K562 (cell line): ENCODE data around the gene RUNX1. TPM values are rescaled to one million over a fixed set of nuclear protein-coding genes. Genes with fewer than 3 reads are reported as not detected.
A peak's percentile ranks its signal among the peaks of the same experiment; 100 is the strongest.

ENCODE experiments used
- ARID1B ChIP-seq: fragments of 450-650 bp; IDR thresholded peaks from 2 replicates; pipeline ENCODE4 v1.6.1; 2016; ENCODE audit warnings: antibody characterized with exemption, mild to moderate bottlenecking, inconsistent platforms
- CREBBP ChIP-seq: IDR thresholded peaks from one replicate; pipeline ENCODE4 v1.6.1; 2012; ENCODE audit warnings: low read depth, mild to moderate bottlenecking, control low read depth, inconsistent platforms, low read length
- DMBX1 ChIP-seq: fragments of 250-450 bp; sonication (Bioruptor Pico); IDR thresholded peaks from 2 replicates; pipeline ENCODE4 v1.8.0; 2022; ENCODE audit warnings: inconsistent platforms, mild to moderate bottlenecking, moderate library complexity, borderline replicate concordance
- MEF2A ChIP-seq: IDR thresholded peaks from 2 replicates; pipeline ENCODE4 v1.6.1; 2011; ENCODE audit warnings: low read depth, mild to moderate bottlenecking, low read length, moderate library complexity; ENCODE audit not compliant: control insufficient read depth
- POLR2AphosphoS2 ChIP-seq: IDR thresholded peaks from 2 replicates; pipeline ENCODE4 v1.6.1; 2012; ENCODE audit warnings: low read length, improper control_type of control experiment
- SAP30 ChIP-seq: fragments of 200-600 bp; sonication (generic); IDR thresholded peaks from 2 replicates; pipeline ENCODE4 v1.6.1; 2012; ENCODE audit warnings: borderline replicate concordance, low read depth, mild to moderate bottlenecking, moderate library complexity, low read length, control low read depth, inconsistent platforms; ENCODE audit not compliant: insufficient read depth, poor library complexity, severe bottlenecking
- SMARCE1 ChIP-seq: fragments of 450-650 bp; IDR thresholded peaks from 2 replicates; pipeline ENCODE4 v1.7.1; 2016; ENCODE audit warnings: mild to moderate bottlenecking
- SRSF7 ChIP-seq: fragments of 200-400 bp; formaldehyde crosslinking; optimal IDR thresholded peaks from 2 replicates; pipeline ENCODE3; 2017; ENCODE audit warnings: mild to moderate bottlenecking, low read depth, low read length
- TCFL5 ChIP-seq: fragments of 250-450 bp; sonication (Bioruptor Pico); conservative IDR thresholded peaks from 2 replicates; pipeline ENCODE4 v1.6.1; 2021; ENCODE audit warnings: mild to moderate bottlenecking, moderate library complexity, matching md5 sums
- TFAM ChIP-seq: fragments of 250-450 bp; sonication (Bioruptor Pico); conservative IDR thresholded peaks from 2 replicates; pipeline ENCODE4 v1.5.0; 2021; ENCODE audit warnings: mild to moderate bottlenecking, moderate library complexity
- TRIM24 ChIP-seq, 2 experiments: fragments of 450-650 bp; IDR thresholded peaks; 2 replicates each; pipeline ENCODE4 v1.6.1; 2016
- ZNF263 ChIP-seq: sonication (generic); formaldehyde crosslinking; IDR thresholded peaks from 2 replicates; pipeline ENCODE4 v1.8.0; 2022; ENCODE audit warnings: mild to moderate bottlenecking, missing genetic modification reagents, borderline replicate concordance
- ZSCAN29 ChIP-seq: fragments of 450-650 bp; IDR thresholded peaks from 2 replicates; pipeline ENCODE4 v1.6.1; 2017
- polyA plus RNA-seq, 8 experiments: library from polyadenylated mRNA; depleted of rRNA in 4 of 8; stranded (reverse) in 5 of 8; unstranded in 3 of 8; fragments of >200 nt; fragmentation: Nextera tagmentation in 2 of 8; fragmentation: Illumina TruSeq in 1 of 8; extraction: Ambion mirVana in 2 of 8; extraction: Trizol in 1 of 8; gene quantifications; 2 replicates each; pipeline versions ENCODE4 v1.2.1 to v1.2.3, GENCODE V29; 2011 to 2014; ENCODE audit warnings: inconsistent platforms in 1 of 8, missing spikeins in 1 of 8
- total RNA-seq, 7 experiments: library from RNA; depleted of rRNA in 6 of 7; stranded (reverse); fragments of >200 nt in 6 of 7; fragmentation: Illumina TruSeq in 2 of 7; extraction: Trizol in 2 of 7; gene quantifications; 2 replicates each; pipeline versions ENCODE4 v1.2.1 to v1.2.3, GENCODE V29; 2011 to 2021; ENCODE audit warnings: low replicate concordance in 1 of 7
- TF ChIP-seq, protein P1 (sequence below): fragments of 250-450 bp; sonication (Bioruptor Pico); IDR thresholded peaks from 2 replicates; pipeline ENCODE4 v1.8.0; 2021; ENCODE audit warnings: mild to moderate bottlenecking, moderate library complexity
- TF ChIP-seq, protein P2 (sequence below): fragments of 450-650 bp; conservative IDR thresholded peaks from 2 replicates; pipeline ENCODE4 v1.6.1; 2016; ENCODE audit warnings: missing genetic modification characterization, low read depth, mild to moderate bottlenecking, control low read depth, missing compliant biosample characterization
- TF ChIP-seq, protein P3 (sequence below): fragments of 250-450 bp; sonication (Bioruptor Pico); IDR thresholded peaks from 2 replicates; pipeline ENCODE4 v1.8.0; 2021; ENCODE audit warnings: borderline replicate concordance, mild to moderate bottlenecking, moderate library complexity; ENCODE audit not compliant: poor library complexity, severe bottlenecking
- TF ChIP-seq, protein P4 (sequence below): sonication (generic); formaldehyde crosslinking; IDR thresholded peaks from 2 replicates; pipeline ENCODE4 v1.8.1; 2023; ENCODE audit warnings: mild to moderate bottlenecking, missing genetic modification reagents
- TF ChIP-seq, protein P5 (sequence below): fragments of 450-650 bp; IDR thresholded peaks from 2 replicates; pipeline ENCODE4 v1.6.1; 2016

Gene RUNX1
- total and polyA plus RNA-seq, 9 of the 15 experiments (the other 6 are each of a cell fraction or from before 2014, with no cell fraction given) = 2.2 to 68.6 (median 17.8) TPM

DNA sequence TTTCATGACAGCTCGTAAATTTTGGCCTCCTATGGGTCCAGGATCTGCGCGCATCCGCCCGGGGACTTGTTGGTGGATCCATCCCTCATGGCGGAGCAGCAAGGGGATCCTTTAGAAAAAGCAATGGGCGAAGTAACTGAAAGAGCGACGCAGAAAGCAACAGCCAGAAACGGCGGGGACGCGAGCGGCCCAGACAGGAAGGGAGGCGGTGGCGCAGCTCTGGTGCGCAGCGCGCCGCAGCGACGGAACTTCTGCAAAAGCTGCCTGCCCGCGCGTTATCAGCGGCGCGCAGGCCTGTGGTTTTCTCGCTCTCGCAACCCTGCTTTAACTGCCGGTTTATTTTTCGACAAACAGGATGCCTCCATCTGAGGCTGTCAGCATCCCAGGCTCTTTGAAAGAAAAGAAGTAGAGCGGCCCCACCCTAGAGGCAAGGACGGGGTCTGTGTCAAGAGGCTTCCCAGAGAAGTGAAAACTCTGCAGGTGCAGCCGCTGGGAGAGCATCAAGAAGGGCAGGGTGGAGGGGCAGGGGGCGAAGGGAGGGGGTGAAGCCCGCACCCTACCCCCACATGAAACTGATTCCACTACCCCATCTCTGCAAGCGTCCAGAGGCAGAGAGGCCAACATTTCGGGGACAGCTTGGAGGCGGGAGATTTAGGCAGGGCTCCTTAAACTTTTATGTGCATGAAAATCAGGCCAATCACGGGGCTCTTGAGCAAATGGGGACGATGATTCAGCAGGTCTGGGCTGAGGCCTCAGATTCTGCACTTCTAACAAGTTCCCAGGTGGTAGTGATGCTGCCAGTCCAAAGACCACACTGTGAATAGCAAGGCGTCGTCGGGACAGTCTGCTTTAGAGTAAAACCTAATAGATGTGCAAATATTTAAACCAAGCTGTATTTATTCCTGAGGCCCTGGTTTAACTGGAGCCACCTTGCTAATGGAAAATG is 22.2 kb downstream of the RUNX1 start (continued):
- TF ChIP-seq ZSCAN29 (peak; percentile 86), SAP30 (no peak), TFAM (CRISPR knock-in tag) (no peak), SRSF7 (no peak), POLR2AphosphoS2 (no peak), ARID1B (peak; percentile 99), TCFL5 (CRISPR knock-in tag) (no peak), TRIM24 (IDR thresholded peaks at IDR 0.05) (peak; percentile 83 to 91), ZNF263 (CRISPR knock-in tag) (no peak), CREBBP (no peak), DMBX1 (CRISPR knock-in tag) (peak; percentile 47; the same call in 1 of the 2 replicates), SMARCE1 (peak; percentile 96), MEF2A (peak; percentile 68)
- TF ChIP-seq, protein P1, sequence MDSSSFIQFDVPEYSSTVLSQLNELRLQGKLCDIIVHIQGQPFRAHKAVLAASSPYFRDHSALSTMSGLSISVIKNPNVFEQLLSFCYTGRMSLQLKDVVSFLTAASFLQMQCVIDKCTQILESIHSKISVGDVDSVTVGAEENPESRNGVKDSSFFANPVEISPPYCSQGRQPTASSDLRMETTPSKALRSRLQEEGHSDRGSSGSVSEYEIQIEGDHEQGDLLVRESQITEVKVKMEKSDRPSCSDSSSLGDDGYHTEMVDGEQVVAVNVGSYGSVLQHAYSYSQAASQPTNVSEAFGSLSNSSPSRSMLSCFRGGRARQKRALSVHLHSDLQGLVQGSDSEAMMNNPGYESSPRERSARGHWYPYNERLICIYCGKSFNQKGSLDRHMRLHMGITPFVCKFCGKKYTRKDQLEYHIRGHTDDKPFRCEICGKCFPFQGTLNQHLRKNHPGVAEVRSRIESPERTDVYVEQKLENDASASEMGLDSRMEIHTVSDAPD (CRISPR knock-in tag) = no peak
- TF ChIP-seq, protein P2, sequence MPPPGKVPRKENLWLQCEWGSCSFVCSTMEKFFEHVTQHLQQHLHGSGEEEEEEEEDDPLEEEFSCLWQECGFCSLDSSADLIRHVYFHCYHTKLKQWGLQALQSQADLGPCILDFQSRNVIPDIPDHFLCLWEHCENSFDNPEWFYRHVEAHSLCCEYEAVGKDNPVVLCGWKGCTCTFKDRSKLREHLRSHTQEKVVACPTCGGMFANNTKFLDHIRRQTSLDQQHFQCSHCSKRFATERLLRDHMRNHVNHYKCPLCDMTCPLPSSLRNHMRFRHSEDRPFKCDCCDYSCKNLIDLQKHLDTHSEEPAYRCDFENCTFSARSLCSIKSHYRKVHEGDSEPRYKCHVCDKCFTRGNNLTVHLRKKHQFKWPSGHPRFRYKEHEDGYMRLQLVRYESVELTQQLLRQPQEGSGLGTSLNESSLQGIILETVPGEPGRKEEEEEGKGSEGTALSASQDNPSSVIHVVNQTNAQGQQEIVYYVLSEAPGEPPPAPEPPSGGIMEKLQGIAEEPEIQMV (tag) = no peak
- TF ChIP-seq, protein P3, sequence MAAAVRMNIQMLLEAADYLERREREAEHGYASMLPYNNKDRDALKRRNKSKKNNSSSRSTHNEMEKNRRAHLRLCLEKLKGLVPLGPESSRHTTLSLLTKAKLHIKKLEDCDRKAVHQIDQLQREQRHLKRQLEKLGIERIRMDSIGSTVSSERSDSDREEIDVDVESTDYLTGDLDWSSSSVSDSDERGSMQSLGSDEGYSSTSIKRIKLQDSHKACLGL (CRISPR knock-in tag) = no peak
- TF ChIP-seq, protein P4, sequence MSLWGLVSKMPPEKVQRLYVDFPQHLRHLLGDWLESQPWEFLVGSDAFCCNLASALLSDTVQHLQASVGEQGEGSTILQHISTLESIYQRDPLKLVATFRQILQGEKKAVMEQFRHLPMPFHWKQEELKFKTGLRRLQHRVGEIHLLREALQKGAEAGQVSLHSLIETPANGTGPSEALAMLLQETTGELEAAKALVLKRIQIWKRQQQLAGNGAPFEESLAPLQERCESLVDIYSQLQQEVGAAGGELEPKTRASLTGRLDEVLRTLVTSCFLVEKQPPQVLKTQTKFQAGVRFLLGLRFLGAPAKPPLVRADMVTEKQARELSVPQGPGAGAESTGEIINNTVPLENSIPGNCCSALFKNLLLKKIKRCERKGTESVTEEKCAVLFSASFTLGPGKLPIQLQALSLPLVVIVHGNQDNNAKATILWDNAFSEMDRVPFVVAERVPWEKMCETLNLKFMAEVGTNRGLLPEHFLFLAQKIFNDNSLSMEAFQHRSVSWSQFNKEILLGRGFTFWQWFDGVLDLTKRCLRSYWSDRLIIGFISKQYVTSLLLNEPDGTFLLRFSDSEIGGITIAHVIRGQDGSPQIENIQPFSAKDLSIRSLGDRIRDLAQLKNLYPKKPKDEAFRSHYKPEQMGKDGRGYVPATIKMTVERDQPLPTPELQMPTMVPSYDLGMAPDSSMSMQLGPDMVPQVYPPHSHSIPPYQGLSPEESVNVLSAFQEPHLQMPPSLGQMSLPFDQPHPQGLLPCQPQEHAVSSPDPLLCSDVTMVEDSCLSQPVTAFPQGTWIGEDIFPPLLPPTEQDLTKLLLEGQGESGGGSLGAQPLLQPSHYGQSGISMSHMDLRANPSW = 0 out of 2 replicates have a peak, but pooled peaks have one; percentile 65
- TF ChIP-seq, protein P5, sequence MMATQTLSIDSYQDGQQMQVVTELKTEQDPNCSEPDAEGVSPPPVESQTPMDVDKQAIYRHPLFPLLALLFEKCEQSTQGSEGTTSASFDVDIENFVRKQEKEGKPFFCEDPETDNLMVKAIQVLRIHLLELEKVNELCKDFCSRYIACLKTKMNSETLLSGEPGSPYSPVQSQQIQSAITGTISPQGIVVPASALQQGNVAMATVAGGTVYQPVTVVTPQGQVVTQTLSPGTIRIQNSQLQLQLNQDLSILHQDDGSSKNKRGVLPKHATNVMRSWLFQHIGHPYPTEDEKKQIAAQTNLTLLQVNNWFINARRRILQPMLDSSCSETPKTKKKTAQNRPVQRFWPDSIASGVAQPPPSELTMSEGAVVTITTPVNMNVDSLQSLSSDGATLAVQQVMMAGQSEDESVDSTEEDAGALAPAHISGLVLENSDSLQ = peak; percentile 78
